GM23338 (cell line): ENCODE data around the gene BROX. TPM values are rescaled to one million over a fixed set of nuclear protein-coding genes. Genes with fewer than 3 reads are reported as not detected.

Experiments used
- ATAC-seq: fragments of 200-7000 bp; cut with Tn5 transposase; 3 replicates; pipeline ENCODE4 v1.9.1; 2020
- DNase-seq: peaks from one replicate; pipeline ENCODE4 v3.0.0-alpha.2; 2015; ENCODE audit warnings: low spot score
- H2AFZ ChIP-seq: fragments of 200-600 bp; sonication (generic); 2 replicates; pipeline ENCODE4 v1.8.0; 2016; ENCODE audit warnings: antibody characterized with exemption, mild to moderate bottlenecking, moderate library complexity
- H3F3A ChIP-seq: fragments of 200-600 bp; sonication (generic); replicated peaks from 2 replicates; pipeline ENCODE4 v1.8.0; 2017; ENCODE audit warnings: antibody characterized with exemption, mixed run types, low read depth
- H3K27ac ChIP-seq: fragments of 200-600 bp; sonication (generic); 2 replicates; pipeline ENCODE4 v1.6.1; 2016; ENCODE audit warnings: low read depth
- H3K27me3 ChIP-seq: fragments of 200-600 bp; sonication (generic); 2 replicates; pipeline ENCODE4 v1.8.0; 2016; ENCODE audit warnings: mild to moderate bottlenecking, mixed run types, moderate library complexity; ENCODE audit not compliant: insufficient read depth
- H3K36me3 ChIP-seq: fragments of 200-600 bp; sonication (generic); 2 replicates; pipeline ENCODE4 v1.8.0; 2016; ENCODE audit warnings: mild to moderate bottlenecking; ENCODE audit not compliant: insufficient read depth
- H3K4me1 ChIP-seq: fragments of 200-600 bp; sonication (generic); 2 replicates; pipeline ENCODE4 v1.8.0; 2016; ENCODE audit warnings: mild to moderate bottlenecking, moderate library complexity; ENCODE audit not compliant: insufficient read depth
- H3K4me2 ChIP-seq: fragments of 200-600 bp; sonication (generic); 2 replicates; pipeline ENCODE4 v1.7.1; 2017; ENCODE audit warnings: mixed run types
- H3K4me3 ChIP-seq: fragments of 200-600 bp; sonication (generic); 2 replicates; pipeline ENCODE4 v1.6.1; 2016; ENCODE audit warnings: mixed run types
- H3K79me2 ChIP-seq: fragments of 200-600 bp; sonication (generic); replicated peaks from 2 replicates; pipeline ENCODE4 v1.8.0; 2017; ENCODE audit warnings: mild to moderate bottlenecking; ENCODE audit not compliant: insufficient read depth
- H3K9me2 ChIP-seq: fragments of 200-600 bp; sonication (generic); 2 replicates; pipeline ENCODE4 v1.8.0; 2017; ENCODE audit not compliant: insufficient read depth
- H4K20me1 ChIP-seq: fragments of 200-600 bp; sonication (generic); replicated peaks from 2 replicates; pipeline ENCODE4 v1.8.0; 2017; ENCODE audit warnings: mild to moderate bottlenecking; ENCODE audit not compliant: insufficient read depth
- H3K27ac Mint-ChIP-seq: 2 replicates; pipeline ENCODE4 v1.8.0; 2020; ENCODE audit warnings: inconsistent platforms, mild to moderate bottlenecking, moderate library complexity, mixed read lengths
- H3K27me3 Mint-ChIP-seq: 3 replicates; pipeline ENCODE4 v1.8.0; 2022; ENCODE audit warnings: low read depth, mild to moderate bottlenecking, moderate library complexity, mixed read lengths, inconsistent platforms; ENCODE audit not compliant: insufficient read depth, poor library complexity
- H3K36me3 Mint-ChIP-seq: 3 replicates; pipeline ENCODE4 v1.8.0; 2021; ENCODE audit warnings: low read depth, mild to moderate bottlenecking, inconsistent platforms, moderate library complexity, mixed read lengths
- H3K4me1 Mint-ChIP-seq: 3 replicates; pipeline ENCODE4 v1.8.0; 2020; ENCODE audit warnings: mild to moderate bottlenecking, inconsistent platforms, mixed read lengths
- H3K4me3 Mint-ChIP-seq: 3 replicates; pipeline ENCODE4 v1.8.0; 2021; ENCODE audit warnings: moderate library complexity, mild to moderate bottlenecking, inconsistent platforms, mixed read lengths
- H3K9me3 Mint-ChIP-seq: 3 replicates; pipeline ENCODE4 v1.8.0; 2020; ENCODE audit warnings: moderate library complexity, mild to moderate bottlenecking, inconsistent platforms, mixed read lengths
- CREB1 ChIP-seq: fragments of 250-450 bp; sonication (Bioruptor Pico); IDR thresholded peaks from 2 replicates; pipeline ENCODE4 v1.5.0; 2020; ENCODE audit warnings: low read depth, mild to moderate bottlenecking, moderate library complexity
- EZH2 ChIP-seq: fragments of 200-600 bp; sonication (generic); IDR thresholded peaks from one replicate; pipeline ENCODE4 v1.8.0; 2017; ENCODE audit warnings: antibody characterized with exemption, mild to moderate bottlenecking, low read depth; ENCODE audit not compliant: unreplicated experiment
- EZH2phosphoT487 ChIP-seq: fragments of 200-600 bp; sonication (generic); IDR thresholded peaks from one replicate; pipeline ENCODE4 v1.8.1; 2018; ENCODE audit warnings: antibody characterized with exemption; ENCODE audit not compliant: unreplicated experiment
- JUNB ChIP-seq: IDR thresholded peaks from one replicate; pipeline ENCODE4 v1.6.1; 2016; ENCODE audit warnings: antibody characterized with exemption; ENCODE audit not compliant: unreplicated experiment
- POLR2AphosphoS5 ChIP-seq: IDR thresholded peaks from 2 replicates; pipeline ENCODE4 v1.6.1; 2016; ENCODE audit warnings: antibody characterized with exemption, low read depth
- STAT1 ChIP-seq: IDR thresholded peaks from one replicate; pipeline ENCODE4 v1.6.1; 2016; ENCODE audit warnings: antibody characterized with exemption; ENCODE audit not compliant: unreplicated experiment
- ZNF331 ChIP-seq: fragments of 250-450 bp; sonication (Bioruptor Pico); IDR thresholded peaks from 2 replicates; pipeline ENCODE4 v1.5.0; 2020; ENCODE audit warnings: low read depth, mild to moderate bottlenecking, moderate library complexity
- polyA plus RNA-seq: library from polyadenylated mRNA; unstranded; fragments of >200 nt; fragmentation: Nextera tagmentation; extraction: Ambion mirVana; gene quantifications from 2 replicates; pipeline ENCODE4 v1.2.1, GENCODE V29; 2016
- total RNA-seq: library from RNA; depleted of rRNA; stranded (reverse); fragments of >200 nt; shearing (Covaris generic); gene quantifications from 2 replicates; pipeline ENCODE4 v1.2.3, GENCODE V29; 2014
- TF ChIP-seq, protein P1 (sequence below), 2 experiments: fragments of 200-600 bp in 1 of 2; sonication (generic) in 1 of 2; conservative IDR thresholded peaks; 2 replicates each; pipeline versions ENCODE4 v1.5.1 to v1.6.1; 2016 to 2017; ENCODE audit warnings: antibody characterized with exemption in 2 of 2, low read depth in 2 of 2, mild to moderate bottlenecking in 2 of 2, moderate library complexity in 1 of 2
- TF ChIP-seq, protein P2 (sequence below): fragments of 250-450 bp; sonication (Bioruptor Pico); IDR thresholded peaks from 2 replicates; pipeline ENCODE4 v1.5.0; 2020; ENCODE audit warnings: mild to moderate bottlenecking, moderate library complexity
- TF ChIP-seq, protein P3 (sequence below): IDR thresholded peaks from one replicate; pipeline ENCODE4 v1.6.1; 2018; ENCODE audit warnings: antibody characterized with exemption; ENCODE audit not compliant: unreplicated experiment

Gene BROX
- total and polyA plus RNA-seq, 2 experiments from 2014 or later, result 26.5 to 32.3 TPM

DNA sequence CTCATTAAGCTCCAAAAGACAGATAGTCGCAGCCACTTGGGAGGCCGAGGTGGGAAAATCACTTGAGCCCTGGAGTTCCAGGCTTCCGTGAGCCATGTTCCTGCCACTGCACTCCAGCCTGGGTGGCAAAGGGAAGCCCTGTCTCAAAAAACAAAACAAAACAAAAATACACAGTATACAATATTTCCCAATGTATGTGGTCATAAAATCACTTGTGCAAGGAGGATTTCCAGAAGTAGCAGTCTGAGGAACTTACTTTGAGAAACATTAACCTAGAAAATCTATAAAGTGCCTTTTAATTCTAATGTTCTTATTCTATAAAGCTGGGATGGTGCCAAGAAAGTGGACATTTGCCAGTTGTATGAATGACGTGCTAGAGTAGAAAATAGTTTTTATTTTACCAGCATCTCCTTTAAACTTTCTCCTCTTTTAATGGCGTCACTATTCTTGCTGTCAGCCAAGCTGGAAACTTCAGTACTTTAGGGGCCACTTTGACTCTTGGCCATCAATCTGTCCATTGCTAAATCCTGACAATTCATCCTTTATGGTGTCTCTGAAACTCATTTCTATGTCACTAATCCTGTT, 47.2 kb downstream of the BROX start (continued):
- TF ChIP-seq POLR2AphosphoS5, result no peak
- TF ChIP-seq, protein P1, sequence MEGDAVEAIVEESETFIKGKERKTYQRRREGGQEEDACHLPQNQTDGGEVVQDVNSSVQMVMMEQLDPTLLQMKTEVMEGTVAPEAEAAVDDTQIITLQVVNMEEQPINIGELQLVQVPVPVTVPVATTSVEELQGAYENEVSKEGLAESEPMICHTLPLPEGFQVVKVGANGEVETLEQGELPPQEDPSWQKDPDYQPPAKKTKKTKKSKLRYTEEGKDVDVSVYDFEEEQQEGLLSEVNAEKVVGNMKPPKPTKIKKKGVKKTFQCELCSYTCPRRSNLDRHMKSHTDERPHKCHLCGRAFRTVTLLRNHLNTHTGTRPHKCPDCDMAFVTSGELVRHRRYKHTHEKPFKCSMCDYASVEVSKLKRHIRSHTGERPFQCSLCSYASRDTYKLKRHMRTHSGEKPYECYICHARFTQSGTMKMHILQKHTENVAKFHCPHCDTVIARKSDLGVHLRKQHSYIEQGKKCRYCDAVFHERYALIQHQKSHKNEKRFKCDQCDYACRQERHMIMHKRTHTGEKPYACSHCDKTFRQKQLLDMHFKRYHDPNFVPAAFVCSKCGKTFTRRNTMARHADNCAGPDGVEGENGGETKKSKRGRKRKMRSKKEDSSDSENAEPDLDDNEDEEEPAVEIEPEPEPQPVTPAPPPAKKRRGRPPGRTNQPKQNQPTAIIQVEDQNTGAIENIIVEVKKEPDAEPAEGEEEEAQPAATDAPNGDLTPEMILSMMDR (conservative IDR thresholded peaks at IDR 0.05; ENCODE audit: low read depth in 2 of 2), result no peak
- no peak for TF ChIP-seq CREB1 (CRISPR knock-in tag)
- TF ChIP-seq EZH2phosphoT487, result no peak
- no peak for TF ChIP-seq STAT1

DNA sequence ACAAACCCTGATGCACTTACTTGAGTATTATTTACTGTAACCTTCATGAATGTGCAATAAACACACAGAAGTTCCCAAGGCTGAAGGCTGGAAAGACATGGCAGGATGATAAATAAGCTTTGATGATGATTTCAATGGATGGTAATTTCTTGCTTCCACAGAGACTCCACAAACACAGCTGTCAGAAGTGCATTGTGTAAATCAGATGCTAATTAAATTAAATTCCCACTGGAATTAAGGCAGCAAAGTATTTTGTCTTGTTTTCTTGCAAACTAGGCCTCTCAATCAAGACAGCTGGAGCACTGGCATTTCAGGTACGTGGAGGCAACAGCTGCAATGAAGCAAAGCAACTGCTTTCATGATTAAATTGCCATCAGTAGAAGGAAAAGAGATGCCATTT, 48.7 kb downstream of the BROX start:
- DNase-seq, result no peak
- H3K4me2 ChIP-seq, result no peak overlapping the region
- no peak overlapping the region for H3K27ac Mint-ChIP-seq
- TF ChIP-seq, protein P2, sequence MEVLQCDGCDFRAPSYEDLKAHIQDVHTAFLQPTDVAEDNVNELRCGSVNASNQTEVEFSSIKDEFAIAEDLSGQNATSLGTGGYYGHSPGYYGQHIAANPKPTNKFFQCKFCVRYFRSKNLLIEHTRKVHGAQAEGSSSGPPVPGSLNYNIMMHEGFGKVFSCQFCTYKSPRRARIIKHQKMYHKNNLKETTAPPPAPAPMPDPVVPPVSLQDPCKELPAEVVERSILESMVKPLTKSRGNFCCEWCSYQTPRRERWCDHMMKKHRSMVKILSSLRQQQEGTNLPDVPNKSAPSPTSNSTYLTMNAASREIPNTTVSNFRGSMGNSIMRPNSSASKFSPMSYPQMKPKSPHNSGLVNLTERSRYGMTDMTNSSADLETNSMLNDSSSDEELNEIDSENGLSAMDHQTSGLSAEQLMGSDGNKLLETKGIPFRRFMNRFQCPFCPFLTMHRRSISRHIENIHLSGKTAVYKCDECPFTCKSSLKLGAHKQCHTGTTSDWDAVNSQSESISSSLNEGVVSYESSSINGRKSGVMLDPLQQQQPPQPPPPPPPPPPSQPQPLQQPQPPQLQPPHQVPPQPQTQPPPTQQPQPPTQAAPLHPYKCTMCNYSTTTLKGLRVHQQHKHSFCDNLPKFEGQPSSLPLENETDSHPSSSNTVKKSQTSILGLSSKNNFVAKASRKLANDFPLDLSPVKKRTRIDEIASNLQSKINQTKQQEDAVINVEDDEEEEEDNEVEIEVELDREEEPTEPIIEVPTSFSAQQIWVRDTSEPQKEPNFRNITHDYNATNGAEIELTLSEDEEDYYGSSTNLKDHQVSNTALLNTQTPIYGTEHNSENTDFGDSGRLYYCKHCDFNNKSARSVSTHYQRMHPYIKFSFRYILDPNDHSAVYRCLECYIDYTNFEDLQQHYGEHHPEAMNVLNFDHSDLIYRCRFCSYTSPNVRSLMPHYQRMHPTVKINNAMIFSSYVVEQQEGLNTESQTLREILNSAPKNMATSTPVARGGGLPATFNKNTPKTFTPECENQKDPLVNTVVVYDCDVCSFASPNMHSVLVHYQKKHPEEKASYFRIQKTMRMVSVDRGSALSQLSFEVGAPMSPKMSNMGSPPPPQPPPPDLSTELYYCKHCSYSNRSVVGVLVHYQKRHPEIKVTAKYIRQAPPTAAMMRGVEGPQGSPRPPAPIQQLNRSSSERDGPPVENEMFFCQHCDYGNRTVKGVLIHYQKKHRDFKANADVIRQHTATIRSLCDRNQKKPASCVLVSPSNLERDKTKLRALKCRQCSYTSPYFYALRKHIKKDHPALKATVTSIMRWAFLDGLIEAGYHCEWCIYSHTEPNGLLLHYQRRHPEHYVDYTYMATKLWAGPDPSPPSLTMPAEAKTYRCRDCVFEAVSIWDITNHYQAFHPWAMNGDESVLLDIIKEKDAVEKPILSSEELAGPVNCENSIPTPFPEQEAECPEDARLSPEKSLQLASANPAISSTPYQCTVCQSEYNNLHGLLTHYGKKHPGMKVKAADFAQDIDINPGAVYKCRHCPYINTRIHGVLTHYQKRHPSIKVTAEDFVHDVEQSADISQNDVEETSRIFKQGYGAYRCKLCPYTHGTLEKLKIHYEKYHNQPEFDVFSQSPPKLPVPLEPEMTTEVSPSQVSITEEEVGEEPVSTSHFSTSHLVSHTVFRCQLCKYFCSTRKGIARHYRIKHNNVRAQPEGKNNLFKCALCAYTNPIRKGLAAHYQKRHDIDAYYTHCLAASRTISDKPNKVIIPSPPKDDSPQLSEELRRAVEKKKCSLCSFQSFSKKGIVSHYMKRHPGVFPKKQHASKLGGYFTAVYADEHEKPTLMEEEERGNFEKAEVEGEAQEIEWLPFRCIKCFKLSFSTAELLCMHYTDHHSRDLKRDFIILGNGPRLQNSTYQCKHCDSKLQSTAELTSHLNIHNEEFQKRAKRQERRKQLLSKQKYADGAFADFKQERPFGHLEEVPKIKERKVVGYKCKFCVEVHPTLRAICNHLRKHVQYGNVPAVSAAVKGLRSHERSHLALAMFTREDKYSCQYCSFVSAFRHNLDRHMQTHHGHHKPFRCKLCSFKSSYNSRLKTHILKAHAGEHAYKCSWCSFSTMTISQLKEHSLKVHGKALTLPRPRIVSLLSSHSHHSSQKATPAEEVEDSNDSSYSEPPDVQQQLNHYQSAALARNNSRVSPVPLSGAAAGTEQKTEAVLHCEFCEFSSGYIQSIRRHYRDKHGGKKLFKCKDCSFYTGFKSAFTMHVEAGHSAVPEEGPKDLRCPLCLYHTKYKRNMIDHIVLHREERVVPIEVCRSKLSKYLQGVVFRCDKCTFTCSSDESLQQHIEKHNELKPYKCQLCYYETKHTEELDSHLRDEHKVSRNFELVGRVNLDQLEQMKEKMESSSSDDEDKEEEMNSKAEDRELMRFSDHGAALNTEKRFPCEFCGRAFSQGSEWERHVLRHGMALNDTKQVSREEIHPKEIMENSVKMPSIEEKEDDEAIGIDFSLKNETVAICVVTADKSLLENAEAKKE, result no peak
- TF ChIP-seq EZH2phosphoT487 (no peak), ZNF331 (no peak), POLR2AphosphoS5 (no peak), STAT1 (no peak), EZH2 (no peak), CREB1 (CRISPR knock-in tag) (no peak), JUNB (no peak)
- TF ChIP-seq, protein P3, sequence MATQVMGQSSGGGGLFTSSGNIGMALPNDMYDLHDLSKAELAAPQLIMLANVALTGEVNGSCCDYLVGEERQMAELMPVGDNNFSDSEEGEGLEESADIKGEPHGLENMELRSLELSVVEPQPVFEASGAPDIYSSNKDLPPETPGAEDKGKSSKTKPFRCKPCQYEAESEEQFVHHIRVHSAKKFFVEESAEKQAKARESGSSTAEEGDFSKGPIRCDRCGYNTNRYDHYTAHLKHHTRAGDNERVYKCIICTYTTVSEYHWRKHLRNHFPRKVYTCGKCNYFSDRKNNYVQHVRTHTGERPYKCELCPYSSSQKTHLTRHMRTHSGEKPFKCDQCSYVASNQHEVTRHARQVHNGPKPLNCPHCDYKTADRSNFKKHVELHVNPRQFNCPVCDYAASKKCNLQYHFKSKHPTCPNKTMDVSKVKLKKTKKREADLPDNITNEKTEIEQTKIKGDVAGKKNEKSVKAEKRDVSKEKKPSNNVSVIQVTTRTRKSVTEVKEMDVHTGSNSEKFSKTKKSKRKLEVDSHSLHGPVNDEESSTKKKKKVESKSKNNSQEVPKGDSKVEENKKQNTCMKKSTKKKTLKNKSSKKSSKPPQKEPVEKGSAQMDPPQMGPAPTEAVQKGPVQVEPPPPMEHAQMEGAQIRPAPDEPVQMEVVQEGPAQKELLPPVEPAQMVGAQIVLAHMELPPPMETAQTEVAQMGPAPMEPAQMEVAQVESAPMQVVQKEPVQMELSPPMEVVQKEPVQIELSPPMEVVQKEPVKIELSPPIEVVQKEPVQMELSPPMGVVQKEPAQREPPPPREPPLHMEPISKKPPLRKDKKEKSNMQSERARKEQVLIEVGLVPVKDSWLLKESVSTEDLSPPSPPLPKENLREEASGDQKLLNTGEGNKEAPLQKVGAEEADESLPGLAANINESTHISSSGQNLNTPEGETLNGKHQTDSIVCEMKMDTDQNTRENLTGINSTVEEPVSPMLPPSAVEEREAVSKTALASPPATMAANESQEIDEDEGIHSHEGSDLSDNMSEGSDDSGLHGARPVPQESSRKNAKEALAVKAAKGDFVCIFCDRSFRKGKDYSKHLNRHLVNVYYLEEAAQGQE, result no peak
- TF ChIP-seq, protein P1 (conservative IDR thresholded peaks at IDR 0.05; ENCODE audit: low read depth in 2 of 2), result no peak

More for the DNA sequence above, 48.7 kb downstream of the BROX start:
- no peaks in the 10 kb centered on the region for H4K20me1 ChIP-seq
- H3K4me3 ChIP-seq, result no peak overlapping the region
- H3K79me2 ChIP-seq, result no peaks in the 10 kb centered on the region
- H3K36me3 Mint-ChIP-seq, result no peaks in the 10 kb centered on the region
- H3K9me2 ChIP-seq, result no peaks in the 10 kb centered on the region
- H3K4me3 Mint-ChIP-seq, result no peak overlapping the region
- no peak for ATAC-seq
- peaks cover 4% of the 10 kb centered on the region; the same call in 2 of the 3 replicates for H3K9me3 Mint-ChIP-seq
- H3F3A ChIP-seq, result no peaks in the 10 kb centered on the region
- no peak overlapping the region; the same call in 1 of the 2 replicates for H2AFZ ChIP-seq
- H3K27me3 ChIP-seq, result no peaks in the 10 kb centered on the region
- H3K27ac ChIP-seq, result no peak overlapping the region
- no peaks in the 10 kb centered on the region for H3K4me1 ChIP-seq
- no peaks in the 10 kb centered on the region for H3K36me3 ChIP-seq
- peaks cover 4% of the 10 kb centered on the region for H3K27me3 Mint-ChIP-seq
- H3K4me1 Mint-ChIP-seq, result no peaks in the 10 kb centered on the region; the same call in 2 of the 3 replicates
